ENCODE data around the gene NACC2.
"Not testable (repeated sequence)": the region's sequence is repeated elsewhere in the genome, so short reads cannot be mapped to it uniquely, and the experiment has no call there.

The NACC2 gene

GRCh38 chr9:136043441-136043991 lies 51.6 kb downstream of the NACC2 start:
- no peak for DNase-seq

- DNase-seq, result no peak
Observed at GRCh38 chr9:136042541-136042940, 52.5 kb downstream of the NACC2 start.

- not testable (repeated sequence) for DNase-seq
Observed at GRCh38 chr9:136040848-136041247, 54.2 kb downstream of the NACC2 start.

- no peak for DNase-seq
Observed at GRCh38 chr9:136039488-136039887, 55.6 kb downstream of the NACC2 start.

GRCh38 chr9:136036848-136037247 lies 58.2 kb downstream of the NACC2 start:
- DNase-seq, result no peak

- no peak for DNase-seq
Observed at GRCh38 chr9:136036050-136036449, 59.0 kb downstream of the NACC2 start.

GRCh38 chr9:136031741-136032730 lies 63.1 kb downstream of the NACC2 start:
- no peak for DNase-seq

GRCh38 chr9:136031094-136031493 lies 64.0 kb downstream of the NACC2 start:
- no peak for DNase-seq

GRCh38 chr9:136029556-136029955 lies 65.5 kb downstream of the NACC2 start:
- DNase-seq, result no peak

GRCh38 chr9:136028760-136029470 lies 66.2 kb downstream of the NACC2 start:
- DNase-seq, result no peak

- not testable (repeated sequence) for DNase-seq
Observed at GRCh38 chr9:136026943-136027289, 68.2 kb downstream of the NACC2 start.

GRCh38 chr9:136026266-136026942 lies 68.7 kb downstream of the NACC2 start:
- DNase-seq, result no peak

- DNase-seq, result no peak
Observed at GRCh38 chr9:136025481-136025880, 69.6 kb downstream of the NACC2 start.

- no peak for DNase-seq
Observed at GRCh38 chr9:136024696-136025316, 70.3 kb downstream of the NACC2 start.

GRCh38 chr9:136024286-136024685 lies 70.8 kb downstream of the NACC2 start:
- DNase-seq, result no peak

GRCh38 chr9:136023410-136024225 lies 71.5 kb downstream of the NACC2 start:
- DNase-seq, result no peak

- no peak for DNase-seq
Observed at GRCh38 chr9:136022731-136023409, 72.2 kb downstream of the NACC2 start.

- DNase-seq, result no peak
Observed at GRCh38 chr9:136021872-136022681, 73.0 kb downstream of the NACC2 start.

GRCh38 chr9:136021171-136021871 lies 73.8 kb downstream of the NACC2 start:
- DNase-seq, result no peak

- no peak for DNase-seq
Observed at GRCh38 chr9:136020671-136021070, 74.4 kb downstream of the NACC2 start.

All from NCI-H774 (cell line).